H1 (cell line): ENCODE measurements around the gene SNX32. TPM values are rescaled to one million over a fixed set of nuclear protein-coding genes. Genes with fewer than 3 reads are reported as not detected.

ENCODE experiments used
- CTCF ChIA-PET: fragments of 300-600 bp; sonication (Branson Sonifier 250); formaldehyde crosslinking; loops from one replicate; lab custom pipeline; 2021; ENCODE audit not compliant: partially characterized antibody; lab: Charles Lee
- POLR2A ChIA-PET: fragments of 300-600 bp; sonication (Branson Sonifier 250); formaldehyde crosslinking; loops from one replicate; lab custom pipeline; 2021; ENCODE audit warnings: inconsistent platforms; ENCODE audit not compliant: partially characterized antibody; lab: Charles Lee
- DNase-seq, 2 experiments: peaks; one replicate each; pipeline versions ENCODE4 v3.0.0 to v3.0.0-alpha.2; 2010 to 2022; ENCODE audit warnings: low spot score in 2 of 2, low read depth in 1 of 2, mixed read lengths in 1 of 2
- FAIRE-seq: peaks from 2 replicates; lab custom pipeline; 2011; peaks lifted over from hg19 to GRCh38; lab: Jason Lieb, UNC
- H2AFZ ChIP-seq: 2 replicates; pipeline ENCODE4 v1.8.1; 2012; ENCODE audit warnings: low read length, inconsistent platforms
- H2AK5ac ChIP-seq: 2 replicates; pipeline ENCODE4 v1.6.1; 2013; ENCODE audit warnings: low read depth, low read length
- H2BK120ac ChIP-seq: replicated peaks from 2 replicates; pipeline ENCODE3; 2013; ENCODE audit warnings: low read depth, low read length, inconsistent platforms
- H2BK12ac ChIP-seq: 2 replicates; pipeline ENCODE4 v1.6.1; 2013; ENCODE audit warnings: low read depth, low read length
- H2BK15ac ChIP-seq: 2 replicates; pipeline ENCODE4 v1.6.1; 2013; ENCODE audit warnings: low read length
- H2BK20ac ChIP-seq: 2 replicates; pipeline ENCODE4 v1.6.1; 2013; ENCODE audit warnings: low read length
- H2BK5ac ChIP-seq: 2 replicates; pipeline ENCODE4 v1.6.1; 2013; ENCODE audit warnings: low read depth, low read length
- H3K14ac ChIP-seq: 2 replicates; pipeline ENCODE4 v1.6.1; 2013; ENCODE audit warnings: inconsistent platforms; ENCODE audit not compliant: insufficient read length
- H3K18ac ChIP-seq: 2 replicates; pipeline ENCODE4 v1.6.1; 2013; ENCODE audit warnings: low read length; ENCODE audit errors: extremely low read depth
- H3K23ac ChIP-seq: 2 replicates; pipeline ENCODE4 v1.6.1; 2013; ENCODE audit warnings: inconsistent platforms; ENCODE audit not compliant: insufficient read length
- H3K23me2 ChIP-seq: 2 replicates; pipeline ENCODE4 v1.6.1; 2013; ENCODE audit warnings: low read depth, low read length
- H3K27ac ChIP-seq: 2 replicates; pipeline ENCODE4 v1.6.1; 2011; ENCODE audit warnings: low read depth, low read length, inconsistent platforms
- H3K27me3 ChIP-seq, 4 experiments: replicated peaks in 1 of 4; 1 replicate in 1 of 4; 2 replicates in 3 of 4; pipeline versions ENCODE4 v1.6.1 to v1.8.1; 2011 to 2013; ENCODE audit warnings: low read length in 3 of 4, mild to moderate bottlenecking in 3 of 4, inconsistent platforms in 2 of 4, mixed read lengths in 2 of 4, moderate library complexity in 1 of 4; ENCODE audit not compliant: control insufficient read depth in 3 of 4, insufficient read depth in 3 of 4; ENCODE audit errors: extremely low read depth in 1 of 4
- H3K36me3 ChIP-seq, 4 experiments: 2 replicates each; pipeline versions ENCODE4 v1.6.1 to v1.8.1; 2011 to 2013; ENCODE audit warnings: mild to moderate bottlenecking in 4 of 4, low read length in 3 of 4, moderate library complexity in 2 of 4, control low read depth in 1 of 4, inconsistent platforms in 1 of 4; ENCODE audit not compliant: insufficient read depth in 4 of 4, control insufficient read depth in 2 of 4
- H3K4ac ChIP-seq: replicated peaks from 2 replicates; pipeline ENCODE3; 2013; ENCODE audit warnings: low read length, low read depth, mixed read lengths, inconsistent platforms; ENCODE audit not compliant: insufficient read length
- H3K4me1 ChIP-seq, 4 experiments: replicated peaks in 1 of 4; 1 replicate in 1 of 4; 2 replicates in 3 of 4; pipeline versions ENCODE4 v1.6.1 to v1.8.1; 2011 to 2013; ENCODE audit warnings: low read length in 3 of 4, inconsistent platforms in 2 of 4, mixed read lengths in 1 of 4; ENCODE audit not compliant: insufficient read depth in 4 of 4, control insufficient read depth in 3 of 4
- H3K4me2 ChIP-seq, 2 experiments: 2 replicates each; pipeline versions ENCODE4 v1.6.1 to v1.8.1; 2011 to 2013; ENCODE audit warnings: low read depth in 2 of 2, low read length in 2 of 2, control low read depth in 1 of 2, inconsistent platforms in 1 of 2, mild to moderate bottlenecking in 1 of 2; ENCODE audit not compliant: insufficient read depth in 1 of 2
- H3K4me3 ChIP-seq, 4 experiments: fragments of 200-600, 300-600 bp in 1 of 4; sonication (generic), shearing (Covaris generic), sonication (Bioruptor Twin) in 1 of 4; 2 replicates each; pipeline versions ENCODE4 v1.5.1 to v1.8.1; 2011 to 2016; ENCODE audit warnings: low read length in 4 of 4, low read depth in 3 of 4, control low read depth in 2 of 4, inconsistent platforms in 2 of 4, mild to moderate bottlenecking in 2 of 4, mixed read lengths in 1 of 4, moderate library complexity in 1 of 4; ENCODE audit not compliant: insufficient read depth in 2 of 4; ENCODE audit errors: extremely low read depth in 1 of 4
- H3K56ac ChIP-seq: replicated peaks from 2 replicates; pipeline ENCODE3; 2013; ENCODE audit warnings: low read depth, mild to moderate bottlenecking, mixed read lengths, low read length, inconsistent platforms; ENCODE audit not compliant: insufficient read length
- H3K79me1 ChIP-seq: 2 replicates; pipeline ENCODE4 v1.6.1; 2013; ENCODE audit warnings: low read depth, low read length, control low read depth
- H3K79me2 ChIP-seq, 2 experiments: 2 replicates each; pipeline versions ENCODE4 v1.6.1 to v1.8.1; 2012 to 2013; ENCODE audit warnings: low read length in 2 of 2, mild to moderate bottlenecking in 2 of 2, inconsistent platforms in 1 of 2; ENCODE audit not compliant: insufficient read depth in 2 of 2, control insufficient read depth in 1 of 2
- H3K9ac ChIP-seq, 4 experiments: replicated peaks in 1 of 4; 1 replicate in 1 of 4; 2 replicates in 3 of 4; pipeline versions ENCODE4 v1.6.1 to v1.8.1; 2011 to 2013; ENCODE audit warnings: low read depth in 3 of 4, low read length in 3 of 4, control low read depth in 2 of 4, mild to moderate bottlenecking in 2 of 4, moderate library complexity in 2 of 4, inconsistent platforms in 1 of 4; ENCODE audit errors: extremely low read depth in 1 of 4
- H3K9me3 ChIP-seq, 2 experiments: 2 replicates each; pipeline versions ENCODE4 v1.6.1 to v1.8.1; 2012 to 2013; ENCODE audit warnings: mild to moderate bottlenecking in 2 of 2, moderate library complexity in 2 of 2, control low read depth in 1 of 2, inconsistent platforms in 1 of 2, low read depth in 1 of 2, low read length in 1 of 2, mixed read lengths in 1 of 2; ENCODE audit not compliant: insufficient read depth in 2 of 2
- H4K20me1 ChIP-seq, 2 experiments: replicated peaks in 1 of 2; 2 replicates each; pipeline versions ENCODE3 to v1.8.1; 2011 to 2013; ENCODE audit warnings: inconsistent platforms in 2 of 2, low read length in 2 of 2, mild to moderate bottlenecking in 1 of 2; ENCODE audit not compliant: insufficient read depth in 2 of 2, control insufficient read depth in 1 of 2
- H4K5ac ChIP-seq: 2 replicates; pipeline ENCODE4 v1.6.1; 2013; ENCODE audit warnings: low read length, low read depth, mixed read lengths, inconsistent platforms; ENCODE audit not compliant: insufficient read length
- H4K8ac ChIP-seq: 2 replicates; pipeline ENCODE4 v1.8.0; 2013; ENCODE audit warnings: mild to moderate bottlenecking, moderate library complexity, low read length, inconsistent platforms; ENCODE audit not compliant: insufficient read depth; ENCODE audit errors: extremely low read depth
- H4K91ac ChIP-seq: replicated peaks from 2 replicates; pipeline ENCODE3; 2013; ENCODE audit warnings: low read length, mixed read lengths, inconsistent platforms; ENCODE audit not compliant: insufficient read length
- BACH1 ChIP-seq: IDR thresholded peaks from 2 replicates; pipeline ENCODE4 v1.6.1; 2012; ENCODE audit warnings: low read length, improper control_type of control experiment
- CTCF ChIP-seq, 3 experiments: IDR thresholded peaks; 1 replicate in 2 of 3; 2 replicates in 1 of 3; pipeline versions ENCODE4 v1.5.1 to v1.6.1; 2011; ENCODE audit warnings: low read length in 3 of 3, mild to moderate bottlenecking in 3 of 3, inconsistent platforms in 2 of 3, low read depth in 1 of 3, moderate library complexity in 1 of 3; ENCODE audit not compliant: insufficient read depth in 1 of 3; ENCODE audit errors: control extremely low read depth in 1 of 3
- EP300 ChIP-seq, 2 experiments: IDR thresholded peaks; 1 replicate in 1 of 2; 2 replicates in 1 of 2; pipeline ENCODE4 v1.6.1; 2011 to 2012; ENCODE audit warnings: low read depth in 2 of 2, low read length in 2 of 2, mild to moderate bottlenecking in 2 of 2, borderline replicate concordance in 1 of 2, inconsistent platforms in 1 of 2, moderate library complexity in 1 of 2
- GTF2F1 ChIP-seq: IDR thresholded peaks from 2 replicates; pipeline ENCODE4 v1.6.1; 2012; ENCODE audit warnings: low read depth, low read length, improper control_type of control experiment, borderline replicate concordance
- RAD21 ChIP-seq, 2 experiments: IDR thresholded peaks in 1 of 2; conservative IDR thresholded peaks in 1 of 2; 2 replicates each; pipeline ENCODE4 v1.6.1; 2011; ENCODE audit warnings: low read depth in 2 of 2, low read length in 2 of 2, improper control_type of control experiment in 1 of 2, inconsistent platforms in 1 of 2, mild to moderate bottlenecking in 1 of 2, moderate library complexity in 1 of 2
- WGBS, 2 experiments: shearing (Covaris generic) in 1 of 2; methylation state at CpG; one replicate each; pipeline versions ENCODE4 v1.1.6 to v1.1.7; 2013 to 2015; ENCODE audit warnings: low lambda C conversion rate in 2 of 2, mixed read lengths in 2 of 2, inconsistent platforms in 1 of 2, low coverage in 1 of 2, missing lambda C conversion rate in 1 of 2; ENCODE audit not compliant: insufficient replicate concordance in 2 of 2, insufficient coverage in 1 of 2, insufficient read length in 1 of 2; ENCODE audit errors: extremely low coverage in 1 of 2, missing lambda C conversion rate in 1 of 2; 5-methylcytosine and 5-hydroxymethylcytosine counted together
- polyA plus RNA-seq, 7 experiments: library from polyadenylated mRNA; depleted of rRNA in 3 of 7; stranded (reverse) in 5 of 7; unstranded in 2 of 7; fragments of >200 nt in 5 of 7; fragments of 200-250 nt in 2 of 7; gene quantifications; 1 replicate in 5 of 7; 2 replicates in 1 of 7; 4 replicates in 1 of 7; pipeline versions ENCODE4 v1.2.1 to v1.2.3, GENCODE V29; 2011 to 2013; ENCODE audit warnings: missing spikeins in 2 of 7, mixed read lengths in 2 of 7
- total RNA-seq: library from RNA; stranded (reverse); fragmentation: NEBNext Ultra II Directional; extraction: Animal tissue kit (Norgen Biotek cat#: 25700); gene quantifications from 2 replicates; pipeline ENCODE4 v1.2.1, GENCODE V29; 2021

SNX32 gene
- total and polyA plus RNA-seq, 2 of the 8 experiments (the other 6 are each of a cell fraction or from before 2014, with no cell fraction given), result 0.76 to 2.2 TPM

DNA sequence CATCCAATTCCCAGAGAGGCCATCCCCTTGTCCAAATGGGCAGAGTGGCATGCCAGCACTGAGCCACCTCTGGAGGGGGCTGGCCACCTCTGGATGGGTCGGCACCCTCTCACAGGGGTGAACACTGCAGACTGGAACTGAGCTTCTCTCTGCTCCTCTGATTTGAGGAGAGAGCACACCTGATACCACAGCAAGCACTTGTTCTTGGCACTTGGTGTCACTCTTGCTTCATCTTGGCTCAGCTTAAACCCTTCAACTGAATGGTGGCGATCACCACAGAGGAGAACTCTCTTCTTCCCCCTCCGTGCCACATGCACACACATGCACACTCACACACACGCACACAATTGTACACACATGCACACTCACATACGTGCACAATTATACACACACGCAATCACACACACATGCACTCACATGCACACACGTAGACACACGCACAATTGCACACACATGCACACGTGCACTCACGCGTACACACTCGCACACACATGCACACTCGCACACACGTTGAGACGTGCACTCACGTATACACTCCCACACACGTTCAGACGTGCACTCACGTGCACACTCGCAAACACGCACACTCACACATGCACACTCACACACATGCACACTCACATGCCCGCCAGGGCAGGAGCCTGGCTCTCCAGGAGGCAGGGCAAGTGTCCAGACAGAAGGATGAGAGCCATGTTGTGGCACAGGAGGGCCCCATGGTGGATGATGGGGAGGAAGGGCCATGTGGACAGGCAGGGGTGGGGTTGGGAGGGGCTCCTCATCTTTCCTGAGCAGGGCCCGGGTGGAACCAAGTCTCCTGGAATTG is 23.5 kb upstream of the SNX32 start:
- peak overlapping the region; percentile 94; the same call in 1 of the 2 replicates for H2BK12ac ChIP-seq
- 0 out of 2 replicates have a peak overlapping the region, but pooled peaks have one; percentile 63 for H2BK5ac ChIP-seq
- H3K27me3 ChIP-seq, result no peaks in the 10 kb centered on the region; a peak in 2 of 7 replicates
- H4K5ac ChIP-seq, result no peak overlapping the region
- POLR2A ChIA-PET, result interaction anchor here (1.1 to 1.9 kb wide), 4 partner anchors 9 to 23 kb away, joined by 3 to 9 read pairs (median 6); partner anchors contain the start of gene OVOL1
- H2AFZ ChIP-seq, result no peak overlapping the region
- H3K23ac ChIP-seq, result no peak overlapping the region
- peak overlapping the region; percentile 71 for H3K4ac ChIP-seq
- no peak for FAIRE-seq
- 93% methylated on average over 23 of the region's 23 CpGs; no CpG with 5 or more reads in 1 of the 2 experiments for WGBS, 2 experiments
- no peak overlapping the region for H3K9ac ChIP-seq
- H3K4me1 ChIP-seq, result no peaks in the 10 kb centered on the region
- no peak for DNase-seq
- CTCF ChIA-PET, result interaction anchor here (0.5 to 19.6 kb wide), 15 partner anchors 8 to 326 kb away, joined by 3 to 347 read pairs (median 4); partner anchors contain the start of genes AP5B1 and FIBP
- 0 out of 2 replicates have a peak overlapping the region, but pooled peaks have one; percentile 18 for H2BK20ac ChIP-seq
- H3K9me3 ChIP-seq, result no peaks in the 10 kb centered on the region
- H3K36me3 ChIP-seq, result no peaks in the 10 kb centered on the region
- H3K79me2 ChIP-seq, result no peaks in the 10 kb centered on the region
- no peak overlapping the region for H3K4me2 ChIP-seq
- H3K23me2 ChIP-seq, result no peaks in the 10 kb centered on the region
- H3K4me3 ChIP-seq, result no peak overlapping the region
- H3K27ac ChIP-seq, result no peak overlapping the region
- H2BK15ac ChIP-seq, result peak overlapping the region; percentile 72; the same call in 1 of the 2 replicates
- peak overlapping the region; percentile 87 for H2AK5ac ChIP-seq
- no peak overlapping the region for H3K14ac ChIP-seq
- H3K18ac ChIP-seq, result no peak overlapping the region
- peaks cover 0 to 5% of the 10 kb centered on the region in 2 experiments for H4K20me1 ChIP-seq
- peaks cover 2% of the 10 kb centered on the region; the same call in 1 of the 2 replicates for H3K79me1 ChIP-seq
- peak overlapping the region; percentile 55 for H4K91ac ChIP-seq
- H3K56ac ChIP-seq, result no peak overlapping the region
- no peak overlapping the region for H2BK120ac ChIP-seq
- no peak for TF ChIP-seq EP300 (IDR thresholded peaks at IDR 0.05; ENCODE audit: borderline replicate concordance in 1 of 2, low read depth in 2 of 2, low read length in 2 of 2)
- no peak for TF ChIP-seq GTF2F1
- TF ChIP-seq BACH1, result no peak
- TF ChIP-seq CTCF (IDR thresholded peaks at IDR 0.05; ENCODE audit: control extremely low read depth in 1 of 3, insufficient read depth in 1 of 3, low read depth in 1 of 3, low read length in 3 of 3), result 0 out of 4 replicates have a peak, but pooled peaks of 1 of the 3 experiments have one; percentile 20
- peak; percentile 17 to 41; a peak in 3 of 4 replicates for TF ChIP-seq RAD21 (IDR thresholded peaks at IDR 0.05 in 1 of 2, conservative IDR thresholded peaks at IDR 0.05 in 1 of 2; ENCODE audit: low read depth in 2 of 2, low read length in 2 of 2)
- no peak overlapping the region for H4K8ac ChIP-seq
